Progenitor cell of endocrine pancreas (in vitro differentiated cells): ENCODE results near the gene ADARB2. TPM values are rescaled to one million over a fixed set of nuclear protein-coding genes. Genes with fewer than 3 reads are reported as not detected.

ENCODE experiments used
- DNase-seq: peaks from one replicate; pipeline ENCODE4 v3.0.0; 2021; ENCODE audit warnings: low spot score; ENCODE audit not compliant: unreplicated experiment
- H3K27ac Mint-ChIP-seq: 2 replicates; pipeline ENCODE4 v1.8.0; 2021; ENCODE audit warnings: mild to moderate bottlenecking, moderate library complexity, mixed read lengths
- H3K27me3 Mint-ChIP-seq: 2 replicates; pipeline ENCODE4 v1.8.0; 2021; ENCODE audit warnings: mixed read lengths
- H3K36me3 Mint-ChIP-seq: 2 replicates; pipeline ENCODE4 v1.8.0; 2022; ENCODE audit warnings: mixed read lengths; ENCODE audit not compliant: insufficient read depth
- H3K4me1 Mint-ChIP-seq: 2 replicates; pipeline ENCODE4 v1.8.0; 2021; ENCODE audit warnings: low read depth, mixed read lengths
- H3K4me3 Mint-ChIP-seq: 2 replicates; pipeline ENCODE4 v1.8.0; 2021; ENCODE audit warnings: low read depth, mild to moderate bottlenecking, moderate library complexity, mixed read lengths
- H3K9me3 Mint-ChIP-seq: 2 replicates; pipeline ENCODE4 v1.8.0; 2021; ENCODE audit warnings: low read depth, mixed read lengths
- total RNA-seq: library from RNA; stranded (reverse); gene quantifications from 2 replicates; pipeline ENCODE4 v1.2.1, GENCODE V29; 2021
- TF ChIP-seq, protein P1 (sequence below): fragments of 200-600 bp; sonication (generic); IDR thresholded peaks from one replicate; pipeline ENCODE4 v1.5.0; 2021; ENCODE audit warnings: antibody characterized with exemption, mild to moderate bottlenecking; ENCODE audit not compliant: unreplicated experiment

ADARB2 gene
- total RNA-seq, 1 donor from 2014 or later, result 1.3 TPM

DNA sequence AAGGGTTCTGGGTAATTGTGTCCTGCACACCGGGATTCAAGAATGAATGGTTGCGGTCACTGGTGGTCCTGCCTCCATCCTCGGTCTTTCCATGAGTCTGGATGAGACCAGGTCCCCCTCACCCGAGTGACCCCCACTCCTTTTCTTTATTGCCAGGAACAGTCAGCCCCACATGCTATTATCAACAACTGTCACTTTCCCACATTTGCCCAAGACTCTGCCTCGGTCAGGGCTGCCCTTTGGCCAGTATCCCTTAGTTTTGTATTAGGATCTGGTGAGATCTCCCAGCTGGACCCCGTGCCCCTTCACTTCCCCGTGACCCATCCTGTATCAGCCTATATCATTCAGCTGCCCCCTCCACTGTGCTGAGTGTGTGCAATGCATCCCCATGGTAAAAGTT, 288.3 kb downstream of the ADARB2 start:
- TF ChIP-seq, protein P1, sequence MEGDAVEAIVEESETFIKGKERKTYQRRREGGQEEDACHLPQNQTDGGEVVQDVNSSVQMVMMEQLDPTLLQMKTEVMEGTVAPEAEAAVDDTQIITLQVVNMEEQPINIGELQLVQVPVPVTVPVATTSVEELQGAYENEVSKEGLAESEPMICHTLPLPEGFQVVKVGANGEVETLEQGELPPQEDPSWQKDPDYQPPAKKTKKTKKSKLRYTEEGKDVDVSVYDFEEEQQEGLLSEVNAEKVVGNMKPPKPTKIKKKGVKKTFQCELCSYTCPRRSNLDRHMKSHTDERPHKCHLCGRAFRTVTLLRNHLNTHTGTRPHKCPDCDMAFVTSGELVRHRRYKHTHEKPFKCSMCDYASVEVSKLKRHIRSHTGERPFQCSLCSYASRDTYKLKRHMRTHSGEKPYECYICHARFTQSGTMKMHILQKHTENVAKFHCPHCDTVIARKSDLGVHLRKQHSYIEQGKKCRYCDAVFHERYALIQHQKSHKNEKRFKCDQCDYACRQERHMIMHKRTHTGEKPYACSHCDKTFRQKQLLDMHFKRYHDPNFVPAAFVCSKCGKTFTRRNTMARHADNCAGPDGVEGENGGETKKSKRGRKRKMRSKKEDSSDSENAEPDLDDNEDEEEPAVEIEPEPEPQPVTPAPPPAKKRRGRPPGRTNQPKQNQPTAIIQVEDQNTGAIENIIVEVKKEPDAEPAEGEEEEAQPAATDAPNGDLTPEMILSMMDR, result no peak
- H3K36me3 Mint-ChIP-seq, result no peaks in the 10 kb centered on the region
- no peak for DNase-seq
- no peak overlapping the region for H3K27ac Mint-ChIP-seq
- peaks cover 5% of the 10 kb centered on the region for H3K4me1 Mint-ChIP-seq
- H3K27me3 Mint-ChIP-seq, result peaks cover 3% of the 10 kb centered on the region
- no peaks in the 10 kb centered on the region for H3K9me3 Mint-ChIP-seq
- no peak overlapping the region for H3K4me3 Mint-ChIP-seq

DNA sequence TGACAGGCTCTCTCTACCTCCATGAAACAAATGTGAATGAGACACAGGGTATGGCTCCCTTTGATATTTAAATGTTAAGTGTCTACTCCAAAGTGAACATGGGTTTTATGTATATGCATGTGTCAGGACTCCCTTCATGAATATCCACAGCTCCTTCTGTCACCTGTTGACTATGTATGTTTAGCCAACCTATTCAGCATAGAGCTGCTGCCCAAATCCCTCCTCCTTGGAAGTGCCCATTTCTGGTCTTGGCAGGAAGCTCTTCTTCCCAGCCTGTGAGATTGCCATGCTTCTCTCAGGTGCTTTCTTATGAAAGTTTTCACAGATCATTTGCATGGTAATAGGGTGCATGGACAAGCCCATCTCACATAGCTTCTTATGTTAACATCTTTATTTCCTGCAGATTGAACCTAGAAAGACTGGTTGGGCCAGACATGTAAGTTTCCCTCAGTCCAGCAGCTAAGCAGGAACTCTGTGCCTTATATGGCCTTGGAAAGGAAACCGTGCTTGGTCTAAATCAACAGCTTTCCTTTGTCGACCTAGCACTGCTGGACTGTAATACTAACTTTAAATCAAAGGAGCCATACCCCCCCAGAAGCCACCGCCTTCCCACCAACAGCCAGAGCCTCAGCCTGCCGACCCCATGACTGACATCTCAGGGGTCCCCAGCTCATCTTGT, 288.9 kb downstream of the ADARB2 start:
- Mint-ChIP-seq H3K9me3 (no peaks in the 10 kb centered on the region), H3K27me3 (peaks cover 3% of the 10 kb centered on the region), H3K36me3 (no peaks in the 10 kb centered on the region), H3K4me1 (peaks cover 5% of the 10 kb centered on the region), H3K27ac (peak overlapping the region; percentile 11), H3K4me3 (no peak overlapping the region)
- TF ChIP-seq, protein P1, result no peak
- DNase-seq, result no peak

DNA sequence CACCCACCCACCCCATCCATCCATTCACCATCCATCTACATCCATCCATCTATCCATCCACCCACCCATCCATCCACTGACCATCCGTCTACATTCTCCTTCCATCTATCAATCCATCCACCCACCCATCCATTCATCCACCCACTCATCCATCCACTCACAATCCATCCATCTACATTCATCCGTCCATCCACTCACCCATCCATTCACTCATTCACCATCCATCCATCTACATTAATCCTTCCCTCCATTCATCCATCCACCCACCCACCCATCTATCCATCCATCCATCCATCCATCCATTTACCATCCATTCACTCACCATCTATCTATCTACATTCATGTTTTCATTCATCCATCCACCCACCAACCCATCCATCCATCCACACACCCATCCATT, 292.5 kb downstream of the ADARB2 start:
- Mint-ChIP-seq H3K27ac (no peak overlapping the region), H3K4me3 (no peak overlapping the region), H3K36me3 (no peaks in the 10 kb centered on the region), H3K9me3 (no peaks in the 10 kb centered on the region), H3K4me1 (peaks cover 5% of the 10 kb centered on the region), H3K27me3 (no peaks in the 10 kb centered on the region)
- TF ChIP-seq, protein P1, result no peak
- no peak for DNase-seq

DNA sequence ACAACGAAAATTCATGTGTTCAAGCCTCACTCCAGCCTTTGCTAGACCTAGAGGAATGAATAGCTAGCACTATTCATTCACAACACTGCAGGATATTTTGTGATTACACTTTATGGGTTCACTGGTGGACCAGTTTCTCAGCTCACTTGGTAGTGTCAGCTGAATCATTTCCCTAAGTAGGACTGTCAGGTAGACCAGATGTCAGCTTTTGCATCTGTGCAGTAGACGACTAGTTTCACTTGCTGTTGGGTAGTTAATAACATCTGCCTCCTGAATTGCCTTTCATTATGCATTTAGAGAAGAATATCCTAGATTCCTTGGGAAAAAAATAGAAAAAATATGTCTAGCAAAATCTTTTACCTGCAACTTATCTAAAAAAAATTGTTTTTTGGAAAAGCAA, 296.4 kb downstream of the ADARB2 start:
- Mint-ChIP-seq H3K9me3 (no peaks in the 10 kb centered on the region), H3K36me3 (no peaks in the 10 kb centered on the region), H3K27me3 (peaks cover 4% of the 10 kb centered on the region), H3K4me3 (no peak overlapping the region), H3K4me1 (no peaks in the 10 kb centered on the region), H3K27ac (no peak overlapping the region)
- TF ChIP-seq, protein P1, result no peak
- no peak for DNase-seq

DNA sequence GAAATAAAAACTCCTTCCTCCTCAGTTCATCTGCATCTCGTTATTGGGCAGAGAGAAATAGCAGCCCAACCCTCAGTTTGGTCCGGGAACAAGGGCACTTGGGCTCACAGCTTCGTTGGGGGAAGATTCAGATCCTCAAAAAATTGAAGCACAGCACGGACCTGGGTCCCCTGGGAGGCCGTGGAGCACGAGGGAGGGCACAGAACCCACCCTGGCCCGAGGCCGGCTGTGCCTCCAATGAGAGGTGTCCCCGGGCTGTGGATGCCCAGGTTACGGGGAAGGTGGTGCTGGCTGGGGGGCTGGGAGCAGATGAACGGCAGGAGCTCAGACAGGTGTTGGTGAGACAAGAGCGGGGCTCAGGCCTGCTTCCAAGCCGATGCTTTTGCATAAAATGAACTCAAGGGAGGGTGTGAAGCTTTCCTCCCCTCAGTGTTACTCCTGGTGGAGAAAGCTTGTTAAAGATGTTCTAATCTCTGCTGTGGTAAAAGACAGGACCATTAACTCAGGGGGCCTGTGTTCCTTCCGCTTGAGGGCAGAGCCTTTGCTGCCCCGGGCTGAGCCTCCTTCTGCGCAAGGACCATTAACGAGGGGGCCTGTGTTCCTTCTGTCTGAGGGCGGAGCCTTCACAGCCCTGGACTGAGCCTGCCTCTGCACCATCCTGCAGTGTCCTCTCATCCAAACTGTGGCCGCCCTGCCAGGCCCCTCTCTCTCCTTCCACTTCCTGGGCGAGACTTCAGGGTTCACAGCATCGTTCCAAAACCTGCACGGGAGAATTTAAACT, 302.2 kb downstream of the ADARB2 start:
- H3K36me3 Mint-ChIP-seq, result peaks cover 1% of the 10 kb centered on the region
- TF ChIP-seq, protein P1, result no peak
- peaks cover 14% of the 10 kb centered on the region for H3K27me3 Mint-ChIP-seq
- no peak overlapping the region for H3K27ac Mint-ChIP-seq
- H3K4me3 Mint-ChIP-seq, result no peak overlapping the region
- no peak for DNase-seq
- H3K9me3 Mint-ChIP-seq, result peaks cover 6% of the 10 kb centered on the region
- peaks cover 2% of the 10 kb centered on the region for H3K4me1 Mint-ChIP-seq
